Measurements from ENCODE around the gene CEMIP.

DNA sequence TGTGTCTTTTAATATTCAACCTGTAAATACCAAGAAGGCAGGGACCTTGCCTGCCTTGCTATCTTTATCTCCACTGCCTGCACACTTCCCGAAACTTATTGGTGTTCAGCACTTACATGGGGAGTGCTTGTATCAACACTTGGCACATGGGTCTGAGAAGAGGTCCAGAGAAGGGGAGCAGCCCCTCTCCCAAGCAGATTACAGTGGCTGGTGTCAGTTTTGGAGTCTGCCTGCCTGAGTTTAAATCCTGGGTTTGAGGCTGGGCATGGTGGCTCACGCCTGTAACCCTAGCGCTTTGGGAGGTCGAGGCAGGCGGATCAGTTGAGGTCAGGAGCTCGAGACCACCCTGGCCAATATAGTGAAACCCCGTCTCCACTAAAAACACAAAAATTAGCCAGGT, 190.1 kb downstream of the CEMIP start:
- TF ChIP-seq, protein P1, sequence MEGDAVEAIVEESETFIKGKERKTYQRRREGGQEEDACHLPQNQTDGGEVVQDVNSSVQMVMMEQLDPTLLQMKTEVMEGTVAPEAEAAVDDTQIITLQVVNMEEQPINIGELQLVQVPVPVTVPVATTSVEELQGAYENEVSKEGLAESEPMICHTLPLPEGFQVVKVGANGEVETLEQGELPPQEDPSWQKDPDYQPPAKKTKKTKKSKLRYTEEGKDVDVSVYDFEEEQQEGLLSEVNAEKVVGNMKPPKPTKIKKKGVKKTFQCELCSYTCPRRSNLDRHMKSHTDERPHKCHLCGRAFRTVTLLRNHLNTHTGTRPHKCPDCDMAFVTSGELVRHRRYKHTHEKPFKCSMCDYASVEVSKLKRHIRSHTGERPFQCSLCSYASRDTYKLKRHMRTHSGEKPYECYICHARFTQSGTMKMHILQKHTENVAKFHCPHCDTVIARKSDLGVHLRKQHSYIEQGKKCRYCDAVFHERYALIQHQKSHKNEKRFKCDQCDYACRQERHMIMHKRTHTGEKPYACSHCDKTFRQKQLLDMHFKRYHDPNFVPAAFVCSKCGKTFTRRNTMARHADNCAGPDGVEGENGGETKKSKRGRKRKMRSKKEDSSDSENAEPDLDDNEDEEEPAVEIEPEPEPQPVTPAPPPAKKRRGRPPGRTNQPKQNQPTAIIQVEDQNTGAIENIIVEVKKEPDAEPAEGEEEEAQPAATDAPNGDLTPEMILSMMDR (IDR thresholded peaks at IDR 0.05) = no peak
- no peak for TF ChIP-seq POLR2A (IDR thresholded peaks at IDR 0.05)
